ENCODE data around the gene MCRIP2. TPM values are rescaled to one million over a fixed set of nuclear protein-coding genes. Genes with fewer than 3 reads are reported as not detected.

The MCRIP2 gene
- total and polyA plus RNA-seq, 9 of the 15 experiments (the other 6 are each of a cell fraction or from before 2014, with no cell fraction given): 0.80 to 120 (median 35.2) TPM

DNA sequence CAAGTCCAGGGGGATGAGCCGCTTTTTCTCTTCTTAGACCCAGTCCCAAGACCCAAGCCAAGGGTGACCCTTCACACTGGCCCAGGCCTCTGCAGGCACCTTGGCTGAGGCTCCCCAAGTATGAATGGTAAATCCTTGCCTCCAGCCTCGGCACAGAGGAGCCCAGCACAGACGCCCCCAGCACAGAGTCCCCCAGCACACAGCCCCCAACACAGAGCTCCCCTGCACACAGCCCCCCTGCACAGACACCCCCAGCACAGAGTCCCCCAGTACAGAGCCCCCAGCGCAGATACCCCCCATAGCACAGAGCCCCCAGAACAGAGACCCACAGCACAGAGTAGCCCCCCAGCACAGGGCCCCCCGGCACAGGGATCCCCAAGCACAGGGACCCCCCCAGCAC lies 1.0 kb upstream of the MCRIP2 start (continued):
- TF ChIP-seq, protein P1, sequence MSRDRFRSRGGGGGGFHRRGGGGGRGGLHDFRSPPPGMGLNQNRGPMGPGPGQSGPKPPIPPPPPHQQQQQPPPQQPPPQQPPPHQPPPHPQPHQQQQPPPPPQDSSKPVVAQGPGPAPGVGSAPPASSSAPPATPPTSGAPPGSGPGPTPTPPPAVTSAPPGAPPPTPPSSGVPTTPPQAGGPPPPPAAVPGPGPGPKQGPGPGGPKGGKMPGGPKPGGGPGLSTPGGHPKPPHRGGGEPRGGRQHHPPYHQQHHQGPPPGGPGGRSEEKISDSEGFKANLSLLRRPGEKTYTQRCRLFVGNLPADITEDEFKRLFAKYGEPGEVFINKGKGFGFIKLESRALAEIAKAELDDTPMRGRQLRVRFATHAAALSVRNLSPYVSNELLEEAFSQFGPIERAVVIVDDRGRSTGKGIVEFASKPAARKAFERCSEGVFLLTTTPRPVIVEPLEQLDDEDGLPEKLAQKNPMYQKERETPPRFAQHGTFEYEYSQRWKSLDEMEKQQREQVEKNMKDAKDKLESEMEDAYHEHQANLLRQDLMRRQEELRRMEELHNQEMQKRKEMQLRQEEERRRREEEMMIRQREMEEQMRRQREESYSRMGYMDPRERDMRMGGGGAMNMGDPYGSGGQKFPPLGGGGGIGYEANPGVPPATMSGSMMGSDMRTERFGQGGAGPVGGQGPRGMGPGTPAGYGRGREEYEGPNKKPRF (IDR thresholded peaks at IDR 0.05; ENCODE audit: low read depth, low read length): no peak
- TF ChIP-seq ZFX (CRISPR knock-in tag; IDR thresholded peaks at IDR 0.05) (no peak; the same call in 1 of the 2 replicates), NR1H2 (CRISPR knock-in tag; IDR thresholded peaks at IDR 0.05) (no peak), ERF (CRISPR knock-in tag; IDR thresholded peaks at IDR 0.05) (no peak)

DNA sequence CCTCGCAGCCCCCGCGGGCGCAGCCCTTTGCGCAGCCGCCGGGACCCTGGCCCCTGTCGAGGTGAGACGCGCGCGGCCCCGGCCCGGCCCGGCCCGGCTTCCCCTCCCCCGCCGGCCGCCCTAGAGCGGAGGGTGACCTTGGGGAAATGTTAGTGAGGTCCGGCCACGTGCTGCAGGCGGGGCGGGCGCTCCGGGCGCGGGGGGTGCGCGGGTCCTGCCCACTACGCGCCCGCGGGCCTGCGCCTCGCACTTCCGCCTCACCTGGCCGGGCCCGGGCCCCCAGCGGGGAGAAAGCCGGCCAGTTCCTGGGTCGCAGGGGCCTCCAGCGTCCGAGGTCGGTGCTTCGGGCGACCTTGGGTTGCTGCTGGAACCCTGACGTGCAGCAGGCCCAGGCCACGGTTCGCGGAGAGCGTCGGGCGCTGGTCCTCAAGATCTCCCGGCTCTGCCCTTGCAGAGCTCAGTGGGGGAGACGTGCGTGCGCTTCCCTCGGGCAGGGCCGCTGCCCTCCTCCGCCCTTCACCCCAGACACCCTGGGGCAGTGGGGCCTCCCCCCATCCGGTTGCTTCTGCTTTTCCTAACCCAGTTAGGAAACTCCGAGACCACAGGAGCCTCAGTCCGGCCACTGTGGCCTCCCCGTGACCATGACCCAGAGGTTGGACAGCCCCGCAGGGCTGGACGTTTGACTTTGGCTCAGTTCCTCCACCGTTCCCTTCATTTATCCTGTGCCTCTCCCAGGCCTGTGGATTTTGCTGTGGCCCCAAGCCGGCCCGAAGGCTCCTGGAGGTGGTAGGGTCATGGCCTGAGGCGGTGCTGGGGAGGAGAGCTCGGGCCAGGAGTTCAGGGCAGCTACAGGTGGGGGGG lies 791 bp downstream of the MCRIP2 start:
- in situ Hi-C loops (cut with MboI): no loop called here
- H3K9me1 ChIP-seq (ENCODE audit: control insufficient read depth, insufficient read depth, low read length): no peaks in the 10 kb centered on the region
- ATAC-seq: peak; percentile 28
- no peaks in the 10 kb centered on the region for H3K9me3 ChIP-seq (replicated peaks; ENCODE audit: control insufficient read depth, insufficient read depth, low read depth, low read length)
- H3K36me3 ChIP-seq (ENCODE audit: control insufficient read depth, insufficient read depth, low read length): peaks cover 41% of the 10 kb centered on the region; the same call in 2 of the 3 replicates
- DNase-seq (ENCODE audit: extremely low read depth in 1 of 4, low spot score in 3 of 4): peak; percentile 71 to 82 (median 77)
- ChIA-PET POLR2A (interaction anchor here (0.7 to 2.3 kb wide), 7 partner anchors 9 to 81 kb away, joined by 3 to 13 read pairs (median 4); partner anchors contain the start of gene NHLRC4), CTCF (ENCODE audit: low intra/inter-chr PET ratio) (no interaction called here)
- under 1% methylated on average over 48 of the region's 72 CpGs for WGBS (ENCODE audit: insufficient coverage, low coverage, missing lambda C conversion rate)
- H3K27ac ChIP-seq (ENCODE audit: extremely low read depth, low read depth, low read length): peak overlapping the region; percentile 94
- H3K9ac ChIP-seq (ENCODE audit: insufficient read depth in 1 of 2, low read depth in 2 of 2, low read length in 2 of 2): peak overlapping the region; percentile 91 to 99
- peak overlapping the region; percentile 92 for H3K4me2 ChIP-seq (ENCODE audit: insufficient read depth, low read length)
- FAIRE-seq: peak; percentile 52
- peak overlapping the region; percentile 89 for H3K4me3 ChIP-seq
- H3K27me3 ChIP-seq (ENCODE audit: control insufficient read depth in 2 of 2, insufficient read depth in 2 of 2, low read length in 2 of 2): no peaks in the 10 kb centered on the region
- H3K79me2 ChIP-seq (ENCODE audit: control insufficient read depth, insufficient read depth, low read length): peaks cover 59% of the 10 kb centered on the region
- BruUV-seq (replicated peaks): no TSS peak
- no peaks in the 10 kb centered on the region for H4K20me1 ChIP-seq (replicated peaks; ENCODE audit: control insufficient read depth, insufficient read depth, low read length)
- H2AFZ ChIP-seq (ENCODE audit: low read depth, low read length): 0 out of 2 replicates have a peak overlapping the region, but pooled peaks have one; percentile 81
- intact Hi-C loops (cut with micrococcal nuclease): no loop called here
- H3K4me1 ChIP-seq (replicated peaks in 1 of 2; ENCODE audit: control insufficient read depth in 2 of 2, insufficient read depth in 2 of 2, low read length in 2 of 2): peaks cover 13 to 84% of the 10 kb centered on the region in 2 experiments; a peak in 4 of 5 replicates
- TF ChIP-seq, protein P2, sequence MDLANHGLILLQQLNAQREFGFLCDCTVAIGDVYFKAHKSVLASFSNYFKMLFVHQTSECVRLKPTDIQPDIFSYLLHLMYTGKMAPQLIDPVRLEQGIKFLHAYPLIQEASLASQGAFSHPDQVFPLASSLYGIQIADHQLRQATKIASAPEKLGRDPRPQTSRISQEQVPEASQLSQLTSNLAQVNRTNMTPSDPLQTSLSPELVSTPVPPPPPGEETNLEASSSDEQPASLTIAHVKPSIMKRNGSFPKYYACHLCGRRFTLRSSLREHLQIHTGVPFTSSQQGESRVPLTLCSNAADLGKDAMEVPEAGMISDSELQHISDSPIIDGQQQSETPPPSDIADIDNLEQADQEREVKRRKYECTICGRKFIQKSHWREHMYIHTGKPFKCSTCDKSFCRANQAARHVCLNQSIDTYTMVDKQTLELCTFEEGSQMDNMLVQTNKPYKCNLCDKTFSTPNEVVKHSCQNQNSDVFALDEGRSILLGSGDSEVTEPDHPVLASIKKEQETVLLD (IDR thresholded peaks at IDR 0.05): no peak
- TF ChIP-seq, protein P3, sequence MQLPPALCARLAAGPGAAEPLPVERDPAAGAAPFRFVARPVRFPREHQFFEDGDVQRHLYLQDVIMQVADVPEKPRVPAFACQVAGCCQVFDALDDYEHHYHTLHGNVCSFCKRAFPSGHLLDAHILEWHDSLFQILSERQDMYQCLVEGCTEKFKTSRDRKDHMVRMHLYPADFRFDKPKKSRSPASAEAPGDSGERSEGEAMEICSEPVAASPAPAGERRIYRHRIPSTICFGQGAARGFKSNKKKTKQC (CRISPR knock-in tag; IDR thresholded peaks at IDR 0.05): peak; percentile 21; the same call in 1 of the 2 replicates
- TF ChIP-seq, protein P4, sequence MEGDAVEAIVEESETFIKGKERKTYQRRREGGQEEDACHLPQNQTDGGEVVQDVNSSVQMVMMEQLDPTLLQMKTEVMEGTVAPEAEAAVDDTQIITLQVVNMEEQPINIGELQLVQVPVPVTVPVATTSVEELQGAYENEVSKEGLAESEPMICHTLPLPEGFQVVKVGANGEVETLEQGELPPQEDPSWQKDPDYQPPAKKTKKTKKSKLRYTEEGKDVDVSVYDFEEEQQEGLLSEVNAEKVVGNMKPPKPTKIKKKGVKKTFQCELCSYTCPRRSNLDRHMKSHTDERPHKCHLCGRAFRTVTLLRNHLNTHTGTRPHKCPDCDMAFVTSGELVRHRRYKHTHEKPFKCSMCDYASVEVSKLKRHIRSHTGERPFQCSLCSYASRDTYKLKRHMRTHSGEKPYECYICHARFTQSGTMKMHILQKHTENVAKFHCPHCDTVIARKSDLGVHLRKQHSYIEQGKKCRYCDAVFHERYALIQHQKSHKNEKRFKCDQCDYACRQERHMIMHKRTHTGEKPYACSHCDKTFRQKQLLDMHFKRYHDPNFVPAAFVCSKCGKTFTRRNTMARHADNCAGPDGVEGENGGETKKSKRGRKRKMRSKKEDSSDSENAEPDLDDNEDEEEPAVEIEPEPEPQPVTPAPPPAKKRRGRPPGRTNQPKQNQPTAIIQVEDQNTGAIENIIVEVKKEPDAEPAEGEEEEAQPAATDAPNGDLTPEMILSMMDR (IDR thresholded peaks at IDR 0.05 in 2 of 3, conservative IDR thresholded peaks at IDR 0.05 in 1 of 3; ENCODE audit: insufficient read depth in 2 of 3, low read depth in 1 of 3, low read length in 3 of 3): no peak
- TF ChIP-seq ZNF347 (CRISPR knock-in tag; IDR thresholded peaks at IDR 0.05; ENCODE audit: low read depth): no peak
- no peak for TF ChIP-seq MAFF (IDR thresholded peaks at IDR 0.05; ENCODE audit: low read length)
- TF ChIP-seq ZNF41 (CRISPR knock-in tag; conservative IDR thresholded peaks at IDR 0.05): no peak
- no peak for TF ChIP-seq TOE1 (IDR thresholded peaks at IDR 0.05; ENCODE audit: borderline replicate concordance)
- 0 out of 2 replicates have a peak, but pooled peaks have one; percentile 46 for TF ChIP-seq TOE1 (CRISPR knock-in tag; IDR thresholded peaks at IDR 0.05; ENCODE audit: borderline replicate concordance, low read depth)
- peak; percentile 62 for TF ChIP-seq GABPA (tag; conservative IDR thresholded peaks at IDR 0.05; ENCODE audit: low read depth)
